A673 (cell line): ENCODE data around the gene MAP3K6.

Source experiments
- CTCF ChIP-seq: fragments of 300-800, 200-600 bp; sonication (generic); conservative IDR thresholded peaks from 2 replicates; pipeline ENCODE4 v1.5.1; 2017; ENCODE audit warnings: low read depth, mild to moderate bottlenecking, antibody characterized with exemption, low read length, moderate library complexity, mixed read lengths
- EZH2 ChIP-seq: fragments of 200-600 bp; sonication (generic); IDR thresholded peaks from 2 replicates; pipeline ENCODE4 v1.6.1; 2017; ENCODE audit warnings: borderline replicate concordance, low read depth, mild to moderate bottlenecking, mixed read lengths, antibody characterized with exemption, low read length; ENCODE audit not compliant: poor library complexity, severe bottlenecking

GRCh38 chr1:27338751-27339150 is 28.0 kb downstream of the MAP3K6 start:
- no peak for TF ChIP-seq CTCF
- no peak for TF ChIP-seq EZH2
